Stimulated activated memory B cell treated with anti-CD40 and anti-IgM and Interleukin-4, amounts not matched to agents 10 μg/mL and 1 μg/mL and 100 μg/mL, for 72 hours (primary cell): ENCODE measurements around the gene AMELX.

ENCODE experiments used
- ATAC-seq: fragments of 150-1000 bp; cut with Tn5 transposase; 2 replicates; pipeline ENCODE4 v1.10.0; 2021
- H3K27ac Mint-ChIP-seq: one replicate; pipeline ENCODE4 v1.8.0; 2022; ENCODE audit warnings: mild to moderate bottlenecking, mixed read lengths
- H3K27me3 Mint-ChIP-seq: one replicate; pipeline ENCODE4 v1.8.0; 2022; ENCODE audit warnings: mixed read lengths
- H3K36me3 Mint-ChIP-seq: one replicate; pipeline ENCODE4 v1.8.0; 2022; ENCODE audit warnings: mixed read lengths
- H3K4me1 Mint-ChIP-seq: one replicate; pipeline ENCODE4 v1.8.0; 2022; ENCODE audit warnings: mixed read lengths
- H3K4me3 Mint-ChIP-seq: one replicate; pipeline ENCODE4 v1.8.0; 2022; ENCODE audit warnings: mild to moderate bottlenecking, moderate library complexity, mixed read lengths
- H3K9me3 Mint-ChIP-seq: one replicate; pipeline ENCODE4 v1.8.0; 2022; ENCODE audit warnings: mixed read lengths

AMELX gene

GRCh38 chrX:11336201-11336600 is 43.0 kb downstream of the AMELX start:
- Mint-ChIP-seq H3K36me3 (no peaks in the 10 kb centered on the region), H3K9me3 (no peaks in the 10 kb centered on the region), H3K27ac (no peak overlapping the region), H3K4me1 (peaks cover 21% of the 10 kb centered on the region), H3K4me3 (no peak overlapping the region), H3K27me3 (no peaks in the 10 kb centered on the region)
- ATAC-seq, result no peak

- Mint-ChIP-seq H3K27me3 (no peaks in the 10 kb centered on the region), H3K36me3 (no peaks in the 10 kb centered on the region), H3K4me3 (no peak overlapping the region), H3K4me1 (peaks cover 26% of the 10 kb centered on the region), H3K9me3 (no peaks in the 10 kb centered on the region), H3K27ac (no peak overlapping the region)
- ATAC-seq, result no peak
Measured at GRCh38 chrX:11337292-11338009, 44.2 kb downstream of the AMELX start.

- no peaks in the 10 kb centered on the region for H3K27me3 Mint-ChIP-seq
- no peaks in the 10 kb centered on the region for H3K9me3 Mint-ChIP-seq
- peak overlapping the region; percentile 48 for H3K27ac Mint-ChIP-seq
- H3K4me1 Mint-ChIP-seq, result peaks cover 30% of the 10 kb centered on the region
- no peaks in the 10 kb centered on the region for H3K36me3 Mint-ChIP-seq
- no peak overlapping the region for H3K4me3 Mint-ChIP-seq
- peak; percentile 78 for ATAC-seq
Measured at GRCh38 chrX:11341274-11342201, 48.3 kb downstream of the AMELX start.

DNA sequence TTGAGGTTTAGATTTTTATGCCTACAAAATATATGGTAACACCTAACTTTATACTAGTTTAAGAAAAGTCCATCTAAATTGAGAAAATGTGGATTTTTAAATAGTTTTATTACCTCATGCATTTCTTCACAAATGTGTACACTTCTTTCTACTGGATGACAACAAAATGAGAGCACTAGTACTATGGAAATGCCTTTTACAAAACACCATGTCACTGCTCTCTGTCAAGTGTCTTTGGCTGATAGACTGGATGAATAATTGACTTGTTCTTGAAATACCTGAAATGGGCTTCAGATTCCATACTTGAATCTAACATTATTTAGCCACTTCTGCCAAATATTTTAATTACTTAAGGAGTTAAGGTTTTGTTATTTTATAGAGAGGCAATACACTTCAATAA is 49.5 kb downstream of the AMELX start:
- H3K27me3 Mint-ChIP-seq, result no peaks in the 10 kb centered on the region
- no peak overlapping the region for H3K27ac Mint-ChIP-seq
- ATAC-seq, result no peak
- H3K4me1 Mint-ChIP-seq, result peaks cover 31% of the 10 kb centered on the region
- no peak overlapping the region for H3K4me3 Mint-ChIP-seq
- H3K9me3 Mint-ChIP-seq, result no peaks in the 10 kb centered on the region
- H3K36me3 Mint-ChIP-seq, result no peaks in the 10 kb centered on the region

DNA sequence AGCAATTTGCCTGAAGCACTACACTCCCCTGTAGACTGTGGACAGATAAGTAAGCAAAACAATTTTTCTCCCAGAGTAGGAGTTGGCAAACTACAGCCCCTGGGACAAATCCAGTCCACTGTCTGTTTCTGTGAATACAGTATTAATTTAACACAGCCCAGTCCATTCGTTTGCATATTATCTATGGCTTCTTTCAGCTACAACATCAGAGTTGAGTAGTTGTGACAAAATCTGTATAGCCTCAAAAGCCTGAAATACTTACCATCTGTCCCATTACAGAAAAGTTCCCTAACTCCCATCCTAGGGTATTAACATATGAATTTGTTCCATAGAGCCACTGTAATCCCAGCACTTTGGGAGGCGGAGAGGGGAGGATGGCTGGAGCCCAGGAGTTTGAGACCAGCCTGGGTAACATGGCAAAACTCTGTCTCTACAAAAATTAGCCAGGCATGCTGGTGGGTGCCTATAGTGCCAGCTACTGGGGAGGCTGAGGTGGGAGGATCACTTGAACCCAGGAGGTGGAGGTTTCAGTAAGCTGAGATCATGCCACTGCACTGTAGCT is 53.0 kb downstream of the AMELX start:
- Mint-ChIP-seq H3K27ac (no peak overlapping the region), H3K9me3 (no peaks in the 10 kb centered on the region), H3K4me1 (peaks cover 11% of the 10 kb centered on the region), H3K4me3 (no peak overlapping the region), H3K27me3 (no peaks in the 10 kb centered on the region), H3K36me3 (no peaks in the 10 kb centered on the region)
- ATAC-seq, result no peak

DNA sequence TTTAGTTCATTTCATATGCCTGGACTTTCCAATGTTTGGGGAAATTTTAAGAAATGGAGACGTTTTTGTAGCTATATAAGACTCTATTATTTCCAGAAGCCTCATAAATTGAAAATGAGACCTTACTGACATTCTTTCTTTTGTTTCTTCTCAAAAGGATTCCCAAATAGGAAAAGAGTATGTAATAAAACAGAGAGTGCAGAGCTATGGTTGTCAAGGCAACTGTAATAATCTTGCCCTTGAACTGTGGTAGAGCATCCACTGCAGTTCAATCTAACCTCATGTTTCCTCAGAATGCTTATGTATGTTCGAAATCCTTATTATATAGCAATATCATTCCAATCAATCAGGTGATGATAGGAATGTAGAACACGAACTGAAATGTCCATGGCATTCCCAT is 54.1 kb downstream of the AMELX start:
- Mint-ChIP-seq H3K4me1 (peaks cover 10% of the 10 kb centered on the region), H3K9me3 (no peaks in the 10 kb centered on the region), H3K36me3 (no peaks in the 10 kb centered on the region), H3K4me3 (no peak overlapping the region), H3K27me3 (no peaks in the 10 kb centered on the region), H3K27ac (no peak overlapping the region)
- ATAC-seq, result no peak

DNA sequence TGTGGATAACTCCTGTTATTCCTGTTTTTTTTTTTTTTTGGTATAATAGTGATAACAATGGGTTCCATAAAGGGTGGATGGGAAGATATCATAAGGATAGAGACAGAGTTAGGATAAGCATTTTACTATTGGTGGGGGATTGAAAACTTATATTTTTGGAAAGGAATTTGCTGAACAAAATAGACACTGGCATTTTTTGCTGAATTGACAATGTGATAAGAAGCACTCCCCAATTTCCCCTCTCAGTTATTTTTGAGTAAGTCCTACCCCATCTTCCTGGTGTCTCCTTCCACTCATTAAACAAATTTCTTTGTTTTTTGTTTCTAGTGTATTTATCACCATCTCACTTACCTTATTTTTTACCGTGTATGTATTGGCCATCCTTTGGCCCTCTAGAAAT is 55.8 kb downstream of the AMELX start:
- H3K4me1 Mint-ChIP-seq, result peaks cover 10% of the 10 kb centered on the region
- no peaks in the 10 kb centered on the region for H3K9me3 Mint-ChIP-seq
- no peaks in the 10 kb centered on the region for H3K36me3 Mint-ChIP-seq
- H3K27me3 Mint-ChIP-seq, result no peaks in the 10 kb centered on the region
- no peak overlapping the region for H3K4me3 Mint-ChIP-seq
- H3K27ac Mint-ChIP-seq, result no peak overlapping the region
- no peak for ATAC-seq

DNA sequence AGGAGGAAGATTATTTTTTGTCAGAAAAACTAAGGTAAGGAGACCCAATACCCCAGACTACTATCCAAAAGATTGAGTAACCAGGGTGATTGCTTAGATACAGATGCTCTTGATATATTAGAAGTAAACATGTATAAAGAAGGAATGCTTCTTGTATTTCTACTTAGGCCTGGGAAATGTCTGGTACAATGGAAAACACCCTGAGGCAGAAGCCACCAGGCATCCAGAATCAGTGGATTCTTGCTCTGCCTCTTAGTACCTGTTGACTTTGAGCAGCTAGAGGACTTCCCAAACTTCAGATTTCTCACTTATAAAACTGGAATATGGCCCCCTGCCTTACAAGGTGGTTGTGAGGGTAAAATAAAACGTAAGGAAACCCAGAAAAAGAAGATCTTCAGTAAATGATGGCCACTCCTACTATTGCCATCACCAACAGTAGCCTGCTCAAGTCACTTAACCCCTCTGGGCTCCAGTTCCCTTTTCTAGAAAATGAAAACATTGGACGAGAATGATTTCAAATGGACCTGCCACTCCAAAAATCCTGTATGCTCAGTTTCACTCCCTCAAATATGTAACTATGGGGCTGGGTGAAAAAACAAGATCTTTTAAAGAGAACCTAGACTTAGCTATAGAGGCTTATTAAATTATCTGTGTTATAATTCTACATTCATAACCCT is 56.6 kb downstream of the AMELX start:
- Mint-ChIP-seq H3K27ac (no peak overlapping the region), H3K9me3 (no peaks in the 10 kb centered on the region), H3K4me1 (peaks cover 10% of the 10 kb centered on the region), H3K4me3 (no peak overlapping the region), H3K36me3 (no peaks in the 10 kb centered on the region), H3K27me3 (no peaks in the 10 kb centered on the region)
- ATAC-seq, result no peak
